Activated CD4-positive, alpha-beta memory T cell treated with anti-CD3 and anti-CD28 coated beads for 36 hours (primary cell): ENCODE results near the gene INSM2. TPM values are rescaled to one million over a fixed set of nuclear protein-coding genes. Genes with fewer than 3 reads are reported as not detected.

Experiments used
- total RNA-seq, 2 experiments: library from RNA; stranded (reverse); gene quantifications; one replicate each; pipeline ENCODE4 v1.2.3, GENCODE V29; 2021

The INSM2 gene
- total RNA-seq, 2 experiments from 2014 or later: not detected

Other genes starting within 250 kb of the INSM2 start
- 100 to 1,000 TPM; 407 to 425 TPM for gene PSMA6, start 241.8 kb upstream of the INSM2 start, total RNA-seq
- 100 to 1,000 TPM; 390 to 393 TPM for gene NFKBIA, start 129.4 kb upstream of the INSM2 start, total RNA-seq